GM12872 (cell line): ENCODE measurements around the gene DRC7.

Experiments used
- CTCF ChIP-seq: IDR thresholded peaks from 3 replicates; pipeline ENCODE4 v1.5.1; 2011; ENCODE audit warnings: low read depth, mild to moderate bottlenecking, low read length, moderate library complexity; ENCODE audit not compliant: insufficient read depth

Gene DRC7

GRCh38 chr16:57745768-57746167 is 51.2 kb downstream of the DRC7 start:
- TF ChIP-seq CTCF, result no peak

- no peak for TF ChIP-seq CTCF
Measured at GRCh38 chr16:57747091-57747490, 52.5 kb downstream of the DRC7 start.

- no peak for TF ChIP-seq CTCF
Measured at GRCh38 chr16:57747496-57747895, 52.9 kb downstream of the DRC7 start.

GRCh38 chr16:57747996-57748395 is 53.4 kb downstream of the DRC7 start:
- no peak for TF ChIP-seq CTCF

GRCh38 chr16:57748596-57748995 is 54.0 kb downstream of the DRC7 start:
- no peak for TF ChIP-seq CTCF

GRCh38 chr16:57749101-57749692 is 54.6 kb downstream of the DRC7 start:
- no peak for TF ChIP-seq CTCF

- no peak for TF ChIP-seq CTCF
Measured at GRCh38 chr16:57749856-57750452, 55.3 kb downstream of the DRC7 start.
